ENCODE measurements around the gene VWF. TPM values are rescaled to one million over a fixed set of nuclear protein-coding genes. Genes with fewer than 3 reads are reported as not detected.
A peak's percentile ranks its signal among the peaks of the same experiment; 100 is the strongest.

VWF gene
- total and polyA plus RNA-seq, 10 of the 15 experiments (the other 5 are each of a cell fraction or from before 2014, with no cell fraction given) = 0.08 to 0.23 TPM; not detected in 8

DNA sequence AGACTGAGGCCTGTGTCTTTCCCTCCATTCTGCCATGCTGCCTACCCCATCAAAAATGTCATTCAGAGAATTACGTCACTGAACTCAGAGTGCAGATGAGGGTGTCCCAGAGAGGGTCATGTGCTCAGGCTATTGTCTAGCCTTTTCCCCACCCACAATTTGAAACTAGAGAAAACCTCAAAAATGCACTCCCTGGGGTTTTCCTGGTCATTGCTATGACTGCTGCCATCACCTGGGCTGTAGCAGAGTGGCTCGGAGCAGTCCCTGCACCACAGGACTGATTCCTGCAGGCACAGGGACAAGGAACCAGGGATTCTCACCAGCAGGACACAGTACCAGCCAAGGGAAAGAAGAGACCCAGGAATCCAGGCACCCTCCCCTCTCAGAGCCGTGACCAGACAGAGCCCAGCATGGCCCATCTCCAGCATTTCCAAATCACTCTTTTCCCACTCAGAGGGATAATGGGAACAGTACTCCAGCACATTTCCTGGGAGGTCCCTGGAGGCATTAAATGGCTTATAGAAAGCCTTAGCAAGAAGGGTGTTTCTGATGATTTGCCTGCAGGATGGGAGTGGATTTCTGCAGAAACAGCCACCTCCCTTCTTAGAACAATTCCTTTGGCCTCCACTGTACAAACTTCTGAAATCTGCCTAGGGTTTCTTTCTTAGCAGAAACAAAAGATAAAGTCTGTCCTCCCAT, 45.9 kb downstream of the VWF start:
- Histone ChIP-seq H3K4me3 (no peak overlapping the region), H3K79me2 (ENCODE audit: control insufficient read depth, insufficient read depth, low read length) (no peaks in the 10 kb centered on the region), H4K20me1 (ENCODE audit: control insufficient read depth, insufficient read depth) (no peaks in the 10 kb centered on the region), H3K27ac (ENCODE audit: control insufficient read depth, insufficient read depth) (no peak overlapping the region), H3K4me2 (ENCODE audit: control insufficient read depth, insufficient read depth) (no peak overlapping the region), H3K9me3 (replicated peaks; ENCODE audit: control insufficient read depth, insufficient read depth, low read length) (no peaks in the 10 kb centered on the region), H3K27me3 (replicated peaks in 1 of 2; ENCODE audit: control insufficient read depth in 2 of 2, insufficient read depth in 2 of 2, low read length in 1 of 2) (peaks cover 13% of the 10 kb centered on the region in 2 experiments), H3K9ac (ENCODE audit: control insufficient read depth, insufficient read depth, low read length) (no peak overlapping the region), H3K4me1 (ENCODE audit: control insufficient read depth, insufficient read depth, low read length) (no peaks in the 10 kb centered on the region), H3K36me3 (ENCODE audit: control insufficient read depth in 2 of 2, insufficient read depth in 2 of 2, low read length in 1 of 2) (no peaks in the 10 kb centered on the region), H2AFZ (ENCODE audit: control insufficient read depth, low read depth, low read length) (no peak overlapping the region)
- RAD21 ChIA-PET (ENCODE audit: unreplicated experiment) = no interaction called here
- CTCF ChIA-PET = no interaction called here
- 18% methylated on average over 3 of the region's 3 CpGs for WGBS (ENCODE audit: insufficient coverage, insufficient replicate concordance, low lambda C conversion rate, missing lambda C conversion rate)
- FAIRE-seq (no peak), DNase-seq (ENCODE audit: low read depth, low spot score) (no peak), ATAC-seq (peak; percentile 62)
- no TSS peak for BruUV-seq (replicated peaks)
- POLR2A ChIA-PET = no interaction called here
- intact Hi-C loops (cut with micrococcal nuclease; ENCODE audit: unreplicated experiment) = no loop called here
- SMC1A ChIA-PET (ENCODE audit: uncharacterized antibody, unreplicated experiment) = no interaction called here
- in situ Hi-C loops (cut with MboI) = no loop called here
- TF ChIP-seq NBN (IDR thresholded peaks at IDR 0.05) (no peak), ZNF274 (IDR thresholded peaks at IDR 0.05; ENCODE audit: insufficient read depth, insufficient read length) (no peak), SIX5 (IDR thresholded peaks at IDR 0.05; ENCODE audit: low read depth, low read length, severe bottlenecking) (no peak), IKZF1 (conservative IDR thresholded peaks at IDR 0.05) (no peak), GABPA (IDR thresholded peaks at IDR 0.05; ENCODE audit: low read depth) (no peak), TCF3 (IDR thresholded peaks at IDR 0.05; ENCODE audit: borderline replicate concordance, insufficient read depth, low read depth, low read length) (no peak), ATF7 (IDR thresholded peaks at IDR 0.05; ENCODE audit: low read depth) (peak; percentile 88), MEF2B (IDR thresholded peaks at IDR 0.05; ENCODE audit: partially characterized antibody, poor library complexity, severe bottlenecking) (no peak), IRF4 (IDR thresholded peaks at IDR 0.05; ENCODE audit: low read depth, low read length) (no peak), RUNX3 (IDR thresholded peaks at IDR 0.05; ENCODE audit: low read length) (peak; percentile 21; the same call in 1 of the 2 replicates), ZBED1 (IDR thresholded peaks at IDR 0.05; ENCODE audit: borderline replicate concordance) (no peak)
- TF ChIP-seq, protein P1, sequence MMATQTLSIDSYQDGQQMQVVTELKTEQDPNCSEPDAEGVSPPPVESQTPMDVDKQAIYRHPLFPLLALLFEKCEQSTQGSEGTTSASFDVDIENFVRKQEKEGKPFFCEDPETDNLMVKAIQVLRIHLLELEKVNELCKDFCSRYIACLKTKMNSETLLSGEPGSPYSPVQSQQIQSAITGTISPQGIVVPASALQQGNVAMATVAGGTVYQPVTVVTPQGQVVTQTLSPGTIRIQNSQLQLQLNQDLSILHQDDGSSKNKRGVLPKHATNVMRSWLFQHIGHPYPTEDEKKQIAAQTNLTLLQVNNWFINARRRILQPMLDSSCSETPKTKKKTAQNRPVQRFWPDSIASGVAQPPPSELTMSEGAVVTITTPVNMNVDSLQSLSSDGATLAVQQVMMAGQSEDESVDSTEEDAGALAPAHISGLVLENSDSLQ (IDR thresholded peaks at IDR 0.05) = no peak
- TF ChIP-seq, protein P2, sequence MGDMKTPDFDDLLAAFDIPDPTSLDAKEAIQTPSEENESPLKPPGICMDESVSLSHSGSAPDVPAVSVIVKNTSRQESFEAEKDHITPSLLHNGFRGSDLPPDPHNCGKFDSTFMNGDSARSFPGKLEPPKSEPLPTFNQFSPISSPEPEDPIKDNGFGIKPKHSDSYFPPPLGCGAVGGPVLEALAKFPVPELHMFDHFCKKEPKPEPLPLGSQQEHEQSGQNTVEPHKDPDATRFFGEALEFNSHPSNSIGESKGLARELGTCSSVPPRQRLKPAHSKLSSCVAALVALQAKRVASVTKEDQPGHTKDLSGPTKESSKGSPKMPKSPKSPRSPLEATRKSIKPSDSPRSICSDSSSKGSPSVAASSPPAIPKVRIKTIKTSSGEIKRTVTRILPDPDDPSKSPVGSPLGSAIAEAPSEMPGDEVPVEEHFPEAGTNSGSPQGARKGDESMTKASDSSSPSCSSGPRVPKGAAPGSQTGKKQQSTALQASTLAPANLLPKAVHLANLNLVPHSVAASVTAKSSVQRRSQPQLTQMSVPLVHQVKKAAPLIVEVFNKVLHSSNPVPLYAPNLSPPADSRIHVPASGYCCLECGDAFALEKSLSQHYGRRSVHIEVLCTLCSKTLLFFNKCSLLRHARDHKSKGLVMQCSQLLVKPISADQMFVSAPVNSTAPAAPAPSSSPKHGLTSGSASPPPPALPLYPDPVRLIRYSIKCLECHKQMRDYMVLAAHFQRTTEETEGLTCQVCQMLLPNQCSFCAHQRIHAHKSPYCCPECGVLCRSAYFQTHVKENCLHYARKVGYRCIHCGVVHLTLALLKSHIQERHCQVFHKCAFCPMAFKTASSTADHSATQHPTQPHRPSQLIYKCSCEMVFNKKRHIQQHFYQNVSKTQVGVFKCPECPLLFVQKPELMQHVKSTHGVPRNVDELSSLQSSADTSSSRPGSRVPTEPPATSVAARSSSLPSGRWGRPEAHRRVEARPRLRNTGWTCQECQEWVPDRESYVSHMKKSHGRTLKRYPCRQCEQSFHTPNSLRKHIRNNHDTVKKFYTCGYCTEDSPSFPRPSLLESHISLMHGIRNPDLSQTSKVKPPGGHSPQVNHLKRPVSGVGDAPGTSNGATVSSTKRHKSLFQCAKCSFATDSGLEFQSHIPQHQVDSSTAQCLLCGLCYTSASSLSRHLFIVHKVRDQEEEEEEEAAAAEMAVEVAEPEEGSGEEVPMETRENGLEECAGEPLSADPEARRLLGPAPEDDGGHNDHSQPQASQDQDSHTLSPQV (IDR thresholded peaks at IDR 0.05) = no peak
- TF ChIP-seq, protein P3, sequence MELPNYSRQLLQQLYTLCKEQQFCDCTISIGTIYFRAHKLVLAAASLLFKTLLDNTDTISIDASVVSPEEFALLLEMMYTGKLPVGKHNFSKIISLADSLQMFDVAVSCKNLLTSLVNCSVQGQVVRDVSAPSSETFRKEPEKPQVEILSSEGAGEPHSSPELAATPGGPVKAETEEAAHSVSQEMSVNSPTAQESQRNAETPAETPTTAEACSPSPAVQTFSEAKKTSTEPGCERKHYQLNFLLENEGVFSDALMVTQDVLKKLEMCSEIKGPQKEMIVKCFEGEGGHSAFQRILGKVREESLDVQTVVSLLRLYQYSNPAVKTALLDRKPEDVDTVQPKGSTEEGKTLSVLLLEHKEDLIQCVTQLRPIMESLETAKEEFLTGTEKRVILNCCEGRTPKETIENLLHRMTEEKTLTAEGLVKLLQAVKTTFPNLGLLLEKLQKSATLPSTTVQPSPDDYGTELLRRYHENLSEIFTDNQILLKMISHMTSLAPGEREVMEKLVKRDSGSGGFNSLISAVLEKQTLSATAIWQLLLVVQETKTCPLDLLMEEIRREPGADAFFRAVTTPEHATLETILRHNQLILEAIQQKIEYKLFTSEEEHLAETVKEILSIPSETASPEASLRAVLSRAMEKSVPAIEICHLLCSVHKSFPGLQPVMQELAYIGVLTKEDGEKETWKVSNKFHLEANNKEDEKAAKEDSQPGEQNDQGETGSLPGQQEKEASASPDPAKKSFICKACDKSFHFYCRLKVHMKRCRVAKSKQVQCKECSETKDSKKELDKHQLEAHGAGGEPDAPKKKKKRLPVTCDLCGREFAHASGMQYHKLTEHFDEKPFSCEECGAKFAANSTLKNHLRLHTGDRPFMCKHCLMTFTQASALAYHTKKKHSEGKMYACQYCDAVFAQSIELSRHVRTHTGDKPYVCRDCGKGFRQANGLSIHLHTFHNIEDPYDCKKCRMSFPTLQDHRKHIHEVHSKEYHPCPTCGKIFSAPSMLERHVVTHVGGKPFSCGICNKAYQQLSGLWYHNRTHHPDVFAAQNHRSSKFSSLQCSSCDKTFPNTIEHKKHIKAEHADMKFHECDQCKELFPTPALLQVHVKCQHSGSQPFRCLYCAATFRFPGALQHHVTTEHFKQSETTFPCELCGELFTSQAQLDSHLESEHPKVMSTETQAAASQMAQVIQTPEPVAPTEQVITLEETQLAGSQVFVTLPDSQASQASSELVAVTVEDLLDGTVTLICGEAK (IDR thresholded peaks at IDR 0.05; ENCODE audit: borderline replicate concordance) = no peak
